Tibial artery (tissue), 4 donors: Measurements from ENCODE around the gene TACR1.

ENCODE experiments used
- DNase-seq, 2 donors: peaks; one replicate each; pipeline ENCODE4 v3.0.0-alpha.2; 2019
- H3K27ac ChIP-seq, 2 donors: fragments of 200-600 bp; sonication (generic) in 1 of 2; 1 replicate in 1 of 2; 2 replicates in 1 of 2; pipeline ENCODE4 v1.5.1; 2018 to 2019; ENCODE audit warnings: mild to moderate bottlenecking in 1 of 2
- H3K27me3 ChIP-seq, 2 donors: fragments of 200-600 bp; sonication (generic) in 1 of 2; one replicate each; pipeline versions ENCODE4 v1.5.1 to v1.6.0; 2016 to 2019
- H3K36me3 ChIP-seq, 3 donors: fragments of 200-600 bp; sonication (generic) in 2 of 3; one replicate each; pipeline ENCODE4 v1.5.1; 2016 to 2019; ENCODE audit warnings: mild to moderate bottlenecking in 2 of 3
- H3K4me1 ChIP-seq, 4 donors: fragments of 200-600 bp; sonication (generic) in 2 of 4; 1 replicate in 3 of 4; 2 replicates in 1 of 4; pipeline ENCODE4 v1.5.1; 2016 to 2019
- H3K4me3 ChIP-seq, 2 donors: fragments of 200-600 bp; sonication (generic) in 1 of 2; 1 replicate in 1 of 2; 2 replicates in 1 of 2; pipeline ENCODE4 v1.5.1; 2018 to 2019; ENCODE audit warnings: mild to moderate bottlenecking in 2 of 2
- H3K9me3 ChIP-seq, 3 donors: fragments of 200-600 bp; sonication (generic) in 1 of 3; one replicate each; pipeline ENCODE4 v1.5.1; 2016 to 2019
- intact Hi-C: fragments of 100-400 bp; cut with DNase I; formaldehyde crosslinking; loops from one replicate; pipeline ENCODE4 v1.15.0; 2023; ENCODE audit warnings: low total_unique reads
- TF ChIP-seq, protein P1 (sequence below), 2 experiments: fragments of 200-600 bp in 1 of 2; fragments of 450-650 bp in 1 of 2; IDR thresholded peaks; one replicate each; pipeline ENCODE4 v1.5.1; 2017 to 2019; ENCODE audit warnings: antibody characterized with exemption in 2 of 2, mild to moderate bottlenecking in 1 of 2, moderate library complexity in 1 of 2

TACR1 gene

DNA sequence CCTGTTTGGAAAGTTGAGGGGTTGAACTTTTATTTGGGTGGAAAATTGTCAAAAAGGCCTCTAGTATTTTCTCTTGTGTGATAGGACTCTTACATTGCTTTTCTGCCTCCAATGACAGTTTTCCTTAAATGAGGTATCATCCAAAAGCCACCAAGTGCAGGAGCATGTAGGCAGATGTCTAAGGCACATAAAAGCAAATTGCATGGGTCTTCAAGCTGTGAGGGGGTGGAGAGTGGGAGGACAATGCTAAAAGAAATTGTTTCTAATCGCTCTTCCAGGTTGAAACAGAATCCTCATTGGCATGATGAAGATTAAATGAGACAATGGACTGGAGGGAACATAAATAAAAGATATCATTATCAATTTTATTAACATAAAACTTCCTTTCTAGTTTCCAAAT, 6.8 kb downstream of the TACR1 start:
- no peak overlapping the region for H3K4me3 ChIP-seq
- no peak for DNase-seq
- TF ChIP-seq, protein P1, sequence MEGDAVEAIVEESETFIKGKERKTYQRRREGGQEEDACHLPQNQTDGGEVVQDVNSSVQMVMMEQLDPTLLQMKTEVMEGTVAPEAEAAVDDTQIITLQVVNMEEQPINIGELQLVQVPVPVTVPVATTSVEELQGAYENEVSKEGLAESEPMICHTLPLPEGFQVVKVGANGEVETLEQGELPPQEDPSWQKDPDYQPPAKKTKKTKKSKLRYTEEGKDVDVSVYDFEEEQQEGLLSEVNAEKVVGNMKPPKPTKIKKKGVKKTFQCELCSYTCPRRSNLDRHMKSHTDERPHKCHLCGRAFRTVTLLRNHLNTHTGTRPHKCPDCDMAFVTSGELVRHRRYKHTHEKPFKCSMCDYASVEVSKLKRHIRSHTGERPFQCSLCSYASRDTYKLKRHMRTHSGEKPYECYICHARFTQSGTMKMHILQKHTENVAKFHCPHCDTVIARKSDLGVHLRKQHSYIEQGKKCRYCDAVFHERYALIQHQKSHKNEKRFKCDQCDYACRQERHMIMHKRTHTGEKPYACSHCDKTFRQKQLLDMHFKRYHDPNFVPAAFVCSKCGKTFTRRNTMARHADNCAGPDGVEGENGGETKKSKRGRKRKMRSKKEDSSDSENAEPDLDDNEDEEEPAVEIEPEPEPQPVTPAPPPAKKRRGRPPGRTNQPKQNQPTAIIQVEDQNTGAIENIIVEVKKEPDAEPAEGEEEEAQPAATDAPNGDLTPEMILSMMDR (IDR thresholded peaks at IDR 0.05): no peak
- no peaks in the 10 kb centered on the region for H3K9me3 ChIP-seq
- intact Hi-C loops: no loop called here
- peaks cover 0 to 11% of the 10 kb centered on the region in 2 donors for H3K27me3 ChIP-seq
- H3K27ac ChIP-seq: no peak overlapping the region
- H3K36me3 ChIP-seq: no peaks in the 10 kb centered on the region
- H3K4me1 ChIP-seq: no peaks in the 10 kb centered on the region

DNA sequence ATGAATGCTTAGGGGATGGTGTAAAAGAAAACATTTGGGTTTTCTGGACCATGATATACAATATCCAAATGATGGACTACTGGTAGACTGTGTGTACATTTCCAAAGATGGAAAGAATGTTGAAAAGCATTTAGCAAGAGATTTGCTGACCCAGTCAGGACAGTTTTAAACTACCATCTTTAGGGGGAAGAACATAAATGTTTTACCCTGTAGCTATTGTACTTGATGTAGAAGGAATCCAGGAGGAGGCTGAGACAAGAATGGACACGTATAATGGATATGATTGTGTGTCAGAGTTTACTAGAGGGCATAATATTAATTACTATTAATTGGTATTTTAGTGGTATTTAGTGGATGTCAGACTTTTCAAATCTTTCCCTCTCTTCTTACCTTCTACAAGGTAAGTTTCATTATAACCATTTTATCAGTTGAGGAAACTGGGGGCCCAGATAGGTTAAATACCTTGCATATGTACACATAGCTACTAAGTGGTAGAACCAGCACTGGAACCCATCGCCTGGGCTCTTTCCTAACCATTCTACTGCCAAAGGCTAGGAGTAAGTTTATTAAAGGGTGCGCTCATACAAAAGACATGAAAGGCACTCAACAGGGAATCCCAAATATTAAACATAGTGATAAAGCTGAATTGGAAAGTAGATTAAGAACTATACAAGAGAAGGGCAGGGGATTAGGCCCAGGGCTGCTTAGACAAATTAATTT, 8.9 kb downstream of the TACR1 start:
- Histone ChIP-seq H3K36me3 (no peaks in the 10 kb centered on the region), H3K27ac (no peak overlapping the region), H3K4me1 (no peaks in the 10 kb centered on the region), H3K27me3 (no peaks in the 10 kb centered on the region), H3K9me3 (no peaks in the 10 kb centered on the region), H3K4me3 (no peak overlapping the region)
- intact Hi-C loops: no loop called here
- no peak for DNase-seq
- TF ChIP-seq, protein P1 (IDR thresholded peaks at IDR 0.05): no peak

DNA sequence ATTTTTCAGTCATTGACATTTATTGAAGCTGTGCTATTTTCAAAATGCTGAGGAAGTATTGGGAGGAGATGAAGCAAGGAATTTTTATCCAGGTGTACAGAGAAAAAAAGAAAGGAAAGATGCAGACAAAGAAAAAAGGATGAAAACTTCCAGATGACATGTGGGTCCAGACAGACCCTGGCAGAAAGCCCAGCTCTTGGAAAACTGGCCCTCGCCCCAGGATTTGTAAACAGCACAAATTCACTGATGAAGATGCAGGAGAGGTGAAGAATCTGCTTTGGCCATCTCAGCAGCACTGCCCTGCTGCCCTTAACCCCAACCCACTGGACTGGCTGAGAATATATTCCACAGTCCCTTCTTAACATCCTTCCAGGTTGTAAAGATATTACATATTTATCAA, 12.5 kb downstream of the TACR1 start:
- no peak overlapping the region for H3K4me3 ChIP-seq
- H3K36me3 ChIP-seq: no peaks in the 10 kb centered on the region
- no peaks in the 10 kb centered on the region for H3K4me1 ChIP-seq
- intact Hi-C loops: no loop called here
- H3K27me3 ChIP-seq: no peaks in the 10 kb centered on the region
- H3K27ac ChIP-seq: no peak overlapping the region
- TF ChIP-seq, protein P1 (IDR thresholded peaks at IDR 0.05): no peak
- no peak for DNase-seq
- no peaks in the 10 kb centered on the region for H3K9me3 ChIP-seq

DNA sequence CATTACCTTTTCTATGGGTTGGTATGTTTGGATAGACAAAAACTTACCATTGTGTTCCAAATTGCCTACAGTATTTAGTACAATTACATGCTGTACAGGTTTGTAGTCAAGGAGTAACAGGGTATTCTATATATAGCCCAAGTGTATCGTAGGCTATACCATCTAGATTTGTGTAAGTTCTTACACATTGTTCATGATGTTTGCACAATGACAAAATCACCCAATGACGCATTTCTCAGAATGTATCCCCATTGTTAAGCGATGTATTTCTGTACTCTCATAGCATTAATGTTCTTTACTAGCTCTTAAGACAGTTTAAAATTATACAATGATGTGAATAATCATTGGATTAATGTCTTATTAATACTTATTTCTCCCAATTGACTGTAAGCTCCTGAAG, 16.7 kb downstream of the TACR1 start:
- Histone ChIP-seq H3K36me3 (no peaks in the 10 kb centered on the region), H3K9me3 (no peaks in the 10 kb centered on the region), H3K27me3 (no peaks in the 10 kb centered on the region), H3K4me1 (no peaks in the 10 kb centered on the region), H3K27ac (no peak overlapping the region), H3K4me3 (no peak overlapping the region)
- no peak for DNase-seq
- intact Hi-C loops: no loop called here
- TF ChIP-seq, protein P1 (IDR thresholded peaks at IDR 0.05): no peak

DNA sequence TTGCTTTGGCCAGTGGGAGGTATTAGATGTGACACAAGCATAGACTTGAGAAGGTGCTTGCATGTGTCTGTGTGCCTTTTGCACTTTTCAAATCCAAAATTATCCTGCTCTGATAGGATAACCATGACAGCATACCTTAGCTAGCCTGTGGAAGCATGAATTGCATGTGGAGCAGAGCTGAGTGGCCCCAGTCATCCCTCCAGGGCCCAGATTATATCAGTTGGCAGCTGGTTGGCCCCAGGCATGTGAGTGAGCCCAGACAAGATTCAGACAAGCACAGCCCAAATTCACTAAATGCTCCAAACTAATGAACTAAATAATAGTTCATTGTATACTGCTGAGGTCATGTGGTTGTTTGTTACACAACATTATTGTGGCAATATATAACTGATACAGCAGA, 18.8 kb downstream of the TACR1 start:
- no peak overlapping the region for H3K27ac ChIP-seq
- no peaks in the 10 kb centered on the region for H3K36me3 ChIP-seq
- TF ChIP-seq, protein P1 (IDR thresholded peaks at IDR 0.05): no peak
- H3K27me3 ChIP-seq: no peaks in the 10 kb centered on the region
- H3K4me1 ChIP-seq: no peaks in the 10 kb centered on the region
- H3K9me3 ChIP-seq: no peaks in the 10 kb centered on the region
- DNase-seq: no peak
- intact Hi-C loops: no loop called here
- H3K4me3 ChIP-seq: no peak overlapping the region

DNA sequence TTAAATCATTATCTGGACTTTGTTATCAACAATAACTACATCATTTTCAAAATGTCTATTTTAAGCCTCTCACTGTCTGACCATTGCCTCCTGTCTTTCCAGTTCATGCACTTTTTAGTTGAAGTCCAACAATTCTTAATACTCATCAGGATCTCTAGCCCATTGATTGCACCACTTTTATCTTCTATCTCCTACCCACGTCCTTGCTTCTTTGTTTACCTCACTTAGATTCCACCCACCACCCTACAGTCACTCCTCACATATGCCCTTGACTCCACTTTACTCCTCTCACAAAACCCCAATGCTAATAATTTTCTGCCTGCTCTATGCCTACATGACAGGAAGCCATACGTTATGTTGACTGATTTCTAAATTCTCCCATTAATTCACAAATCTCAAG, 21.9 kb downstream of the TACR1 start:
- intact Hi-C loops: no loop called here
- Histone ChIP-seq H3K27ac (no peak overlapping the region), H3K9me3 (no peaks in the 10 kb centered on the region), H3K4me1 (no peaks in the 10 kb centered on the region), H3K4me3 (no peak overlapping the region), H3K36me3 (no peaks in the 10 kb centered on the region), H3K27me3 (no peaks in the 10 kb centered on the region)
- TF ChIP-seq, protein P1 (IDR thresholded peaks at IDR 0.05): no peak
- no peak for DNase-seq
